DMS53 (cell line): ENCODE results near the gene RNF186.
A peak's percentile ranks its signal among the peaks of the same experiment; 100 is the strongest.
"Not testable (repeated sequence)": the region's sequence is repeated elsewhere in the genome, so short reads cannot be mapped to it uniquely, and the experiment has no call there.

ENCODE experiments used
- DNase-seq: peaks from one replicate; lab custom pipeline; 2025; lab: John Stamatoyannopoulos, UW

The RNF186 gene, protein sequence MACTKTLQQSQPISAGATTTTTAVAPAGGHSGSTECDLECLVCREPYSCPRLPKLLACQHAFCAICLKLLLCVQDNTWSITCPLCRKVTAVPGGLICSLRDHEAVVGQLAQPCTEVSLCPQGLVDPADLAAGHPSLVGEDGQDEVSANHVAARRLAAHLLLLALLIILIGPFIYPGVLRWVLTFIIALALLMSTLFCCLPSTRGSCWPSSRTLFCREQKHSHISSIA

DNA sequence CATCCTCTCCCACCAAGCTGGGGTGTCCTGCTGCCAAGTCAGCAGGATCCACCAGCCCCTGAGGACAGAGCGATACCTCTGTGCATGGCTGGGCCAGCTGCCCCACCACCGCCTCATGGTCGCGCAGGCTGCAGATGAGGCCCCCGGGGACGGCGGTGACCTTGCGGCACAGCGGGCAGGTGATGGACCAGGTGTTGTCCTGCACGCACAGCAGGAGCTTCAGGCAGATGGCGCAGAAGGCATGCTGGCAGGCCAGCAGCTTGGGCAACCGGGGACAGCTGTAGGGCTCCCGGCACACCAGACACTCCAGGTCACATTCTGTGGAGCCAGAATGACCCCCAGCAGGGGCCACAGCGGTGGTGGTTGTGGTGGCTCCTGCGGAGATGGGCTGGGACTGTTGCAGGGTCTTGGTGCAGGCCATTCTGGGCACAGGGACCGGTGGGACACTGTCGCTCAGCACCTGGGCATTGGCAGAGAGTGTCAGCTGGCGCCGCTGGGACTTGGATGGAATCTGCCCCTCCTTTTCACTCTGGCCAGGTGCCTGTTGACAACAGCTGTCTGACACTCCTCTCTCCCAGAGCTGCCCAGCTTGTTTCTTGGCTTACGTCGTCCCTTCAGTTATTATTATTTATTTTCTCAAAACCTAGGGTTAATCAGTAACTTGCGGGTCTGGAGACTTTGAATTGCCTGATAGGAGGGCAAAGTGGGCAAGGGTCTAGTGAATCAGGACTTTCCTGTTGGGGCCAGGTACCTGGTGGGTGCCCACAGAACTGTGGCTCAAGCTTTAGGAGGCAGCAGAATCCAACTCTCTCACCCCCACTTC lies at the start of gene RNF186:
TSS of gene RNF186 (minus strand) at position 603 of the 823 bp plus-strand sequence. CDS start at position 421, 182 bp downstream.
- peak; percentile 99 for DNase-seq

DNA sequence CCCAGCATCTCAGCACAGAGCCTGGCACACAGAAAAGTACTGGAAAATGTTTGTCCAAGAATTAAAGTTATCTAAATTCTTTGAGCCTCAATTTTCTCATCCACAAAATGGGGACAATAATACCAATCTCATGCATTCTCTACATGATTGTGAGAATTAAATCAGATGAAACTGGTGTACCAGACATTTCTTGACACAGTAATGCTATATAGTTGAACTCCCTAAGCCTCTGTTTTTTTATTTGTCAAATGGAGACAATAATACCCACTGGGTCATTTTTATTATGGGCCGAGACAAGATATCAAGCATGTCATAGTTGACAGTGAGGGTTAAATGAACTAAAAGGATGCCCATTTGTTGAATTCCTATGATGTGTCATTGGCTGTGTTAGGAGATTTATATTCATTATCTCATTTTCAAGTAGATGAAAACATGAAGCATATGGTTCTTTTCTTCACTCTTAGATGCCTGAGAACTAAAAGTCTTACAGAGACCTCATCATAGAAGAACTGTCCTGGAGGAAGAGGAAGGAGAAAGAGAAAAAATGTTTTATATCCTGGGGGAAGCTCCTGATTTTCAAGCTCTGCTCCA lies 49.6 kb upstream of the RNF186 start:
- DNase-seq: no peak

DNA sequence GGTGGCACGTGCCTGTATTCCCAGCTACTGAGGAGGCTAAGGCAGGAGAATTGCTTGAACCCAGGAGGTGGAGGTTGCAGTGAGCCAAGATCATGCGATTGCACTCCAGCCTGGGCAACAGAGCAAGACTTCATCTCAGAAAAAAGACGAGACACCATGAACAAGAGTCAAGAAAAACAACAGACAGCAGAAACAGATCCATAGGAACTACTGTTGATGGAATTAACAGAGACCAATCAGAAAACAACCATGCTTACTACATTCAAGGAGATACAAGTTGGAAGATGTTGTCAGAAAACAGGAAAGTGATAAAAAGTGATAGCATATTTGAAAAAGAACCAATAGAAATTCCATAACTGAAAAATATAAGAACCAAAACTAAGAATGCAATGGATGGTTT lies 47.9 kb upstream of the RNF186 start:
- DNase-seq: no peak

DNA sequence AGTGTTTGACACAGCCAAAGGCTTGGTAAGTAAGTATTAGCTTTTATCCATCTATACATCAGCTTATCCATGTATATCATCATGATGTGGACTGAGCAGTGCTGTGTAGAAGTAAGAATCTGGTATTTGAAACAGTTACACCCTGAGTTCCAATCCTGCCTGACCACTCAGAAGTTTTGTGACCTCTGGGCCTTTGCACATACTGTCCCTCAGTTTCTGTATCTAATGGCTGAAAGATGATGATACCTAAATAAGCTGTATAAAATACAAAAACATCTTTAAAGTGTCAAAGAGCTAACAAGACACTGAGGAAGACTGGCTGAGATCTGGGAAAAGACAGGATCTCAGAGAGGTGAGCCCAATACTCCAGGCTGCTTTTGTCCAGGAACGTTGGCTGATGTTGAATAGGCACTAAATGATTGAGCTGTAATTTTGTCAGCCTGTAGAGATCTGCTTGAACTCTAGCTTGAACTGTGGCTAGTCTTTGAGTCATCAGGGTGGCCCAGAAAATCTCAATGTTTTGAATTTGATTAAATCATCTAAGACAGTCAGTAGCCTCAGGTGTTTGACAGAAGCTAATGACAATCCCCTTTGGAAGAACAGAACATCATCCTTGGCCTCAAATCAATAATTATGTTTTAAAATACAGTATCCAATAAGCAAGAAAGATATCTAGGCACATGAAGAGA lies 46.9 kb upstream of the RNF186 start:
- DNase-seq: no peak

DNA sequence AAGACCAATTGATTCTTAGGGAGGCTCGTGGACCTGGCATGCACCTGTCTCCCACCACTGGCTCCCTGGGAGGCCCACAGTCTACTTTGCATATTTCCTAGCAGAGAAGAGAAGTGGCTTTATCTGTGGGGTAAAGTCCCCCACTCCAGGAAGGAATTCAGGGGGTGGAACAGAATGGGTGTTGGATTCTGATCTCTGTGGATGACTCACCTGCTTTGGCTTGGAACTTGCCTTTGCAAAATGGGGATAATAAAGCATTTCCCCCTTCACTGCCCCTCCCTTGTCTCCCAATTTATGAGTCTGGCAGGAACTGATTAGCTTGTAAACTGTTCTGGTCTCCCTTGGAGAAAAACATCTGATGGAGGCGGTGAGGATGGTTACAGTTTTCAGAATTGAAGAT lies 46.0 kb upstream of the RNF186 start:
- DNase-seq: peak; percentile 71

DNA sequence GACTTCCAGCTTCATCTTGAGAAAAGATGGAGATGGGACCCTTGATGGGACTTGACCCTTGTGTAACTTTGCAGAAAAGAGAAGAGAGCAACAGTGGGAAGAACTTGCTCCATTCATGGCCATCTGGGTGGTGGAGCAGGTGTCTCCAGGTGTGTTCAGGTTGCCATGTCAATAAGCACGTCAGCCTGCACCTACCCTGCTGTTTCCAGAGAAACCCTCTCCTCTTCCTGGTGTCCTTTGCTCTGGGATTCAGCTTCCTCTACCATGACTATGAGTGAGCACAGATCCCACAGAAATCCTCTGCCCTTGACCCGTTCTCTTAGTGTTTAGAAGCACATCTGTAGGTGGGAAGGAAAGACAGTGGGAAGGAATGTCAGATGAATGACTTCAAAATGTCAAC lies 45.3 kb upstream of the RNF186 start:
- peak; percentile 93 for DNase-seq

DNA sequence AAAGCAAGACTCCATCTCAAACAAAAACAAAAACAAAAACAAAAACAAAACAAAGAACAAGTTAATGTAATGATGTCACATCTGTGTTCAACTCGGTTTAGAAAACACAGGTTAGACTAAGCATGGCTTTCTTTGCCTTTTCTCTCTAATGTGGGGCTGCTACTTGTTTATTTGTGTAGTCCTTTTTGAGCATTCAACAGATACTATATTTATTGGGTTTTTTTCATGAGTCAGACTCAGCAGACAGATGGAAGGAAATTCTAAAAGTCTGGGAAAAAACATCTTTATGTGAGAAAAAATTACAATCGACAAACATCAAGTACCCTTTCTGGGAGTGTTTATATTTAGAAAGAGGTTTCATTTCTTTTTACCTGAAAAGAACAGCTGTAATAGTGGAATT lies 44.8 kb upstream of the RNF186 start:
- no peak for DNase-seq

DNA sequence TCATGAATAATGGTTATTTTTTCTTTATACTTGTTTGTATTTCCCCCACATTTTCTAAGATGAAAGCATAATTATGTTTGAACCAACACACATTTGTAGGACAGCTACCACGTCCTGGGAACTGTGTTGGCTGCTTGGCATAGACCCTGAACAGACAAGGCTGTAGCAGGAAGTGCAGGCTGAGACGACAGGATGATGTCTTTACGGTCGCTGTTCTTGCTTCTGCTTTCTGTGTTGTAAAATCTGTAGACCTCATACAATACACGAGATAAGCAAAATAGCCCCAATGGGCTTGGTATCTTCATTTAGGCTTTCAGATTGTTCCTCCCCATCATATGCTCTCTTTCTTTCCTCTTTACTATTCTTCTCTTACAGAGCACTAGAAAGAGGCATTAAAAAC lies 43.8 kb upstream of the RNF186 start:
- DNase-seq: no peak

DNA sequence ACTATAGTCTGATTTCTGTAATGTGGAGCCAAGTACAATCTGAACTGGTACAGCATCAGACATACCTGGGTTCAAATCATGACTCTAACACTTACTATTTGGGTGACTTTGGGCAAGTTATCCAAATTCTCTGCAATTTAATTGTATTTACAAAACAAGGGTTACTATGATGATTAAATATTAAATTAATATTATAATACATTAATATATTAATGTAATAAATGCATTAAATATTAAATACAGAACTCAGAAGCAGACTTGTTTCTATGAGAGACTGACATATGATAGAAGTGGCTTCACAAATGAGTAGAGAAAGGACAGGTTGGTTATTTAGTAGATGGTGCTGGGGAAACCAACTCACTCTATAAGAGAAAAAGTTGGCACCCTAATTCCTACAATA lies 39.8 kb upstream of the RNF186 start:
- DNase-seq: no peak

DNA sequence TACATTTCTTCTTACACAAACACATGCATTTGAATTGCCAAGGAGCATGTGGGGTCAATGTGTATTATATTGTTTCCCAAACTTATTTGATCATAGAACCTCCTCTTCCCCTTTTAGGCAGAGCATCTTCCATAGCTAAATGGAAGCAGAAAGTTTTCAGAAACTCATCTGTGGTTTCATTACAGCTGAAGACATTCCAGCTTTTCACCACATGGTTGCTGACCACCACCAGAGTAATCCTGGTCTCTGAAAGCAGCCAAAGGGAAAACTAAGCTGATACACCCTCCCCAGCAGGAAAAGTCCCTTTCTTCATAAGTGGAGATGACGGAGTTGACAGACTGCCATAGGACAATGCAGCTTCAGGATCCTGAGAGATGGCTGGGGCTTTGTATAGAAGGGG lies 37.0 kb upstream of the RNF186 start:
- DNase-seq: no peak

DNA sequence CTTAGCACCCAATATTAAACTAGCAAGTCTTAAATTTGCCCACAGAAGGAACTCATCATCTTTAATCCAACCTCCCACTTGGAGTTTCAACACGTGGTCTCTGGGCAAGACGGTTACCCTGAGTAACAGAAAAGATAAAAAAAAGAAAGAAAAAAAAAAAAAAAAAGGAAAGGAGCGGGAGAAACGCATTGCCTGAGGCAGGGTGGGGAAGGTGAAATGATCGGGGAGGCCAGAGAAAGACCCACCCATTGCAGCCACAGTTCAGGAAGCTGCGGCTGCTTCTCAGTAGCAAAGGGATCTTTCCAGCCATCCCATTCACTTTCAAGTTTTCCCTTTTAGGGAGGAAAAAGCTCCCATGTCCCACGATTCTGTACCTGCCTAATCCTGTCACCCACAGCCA lies 35.1 kb upstream of the RNF186 start:
- no peak for DNase-seq

DNA sequence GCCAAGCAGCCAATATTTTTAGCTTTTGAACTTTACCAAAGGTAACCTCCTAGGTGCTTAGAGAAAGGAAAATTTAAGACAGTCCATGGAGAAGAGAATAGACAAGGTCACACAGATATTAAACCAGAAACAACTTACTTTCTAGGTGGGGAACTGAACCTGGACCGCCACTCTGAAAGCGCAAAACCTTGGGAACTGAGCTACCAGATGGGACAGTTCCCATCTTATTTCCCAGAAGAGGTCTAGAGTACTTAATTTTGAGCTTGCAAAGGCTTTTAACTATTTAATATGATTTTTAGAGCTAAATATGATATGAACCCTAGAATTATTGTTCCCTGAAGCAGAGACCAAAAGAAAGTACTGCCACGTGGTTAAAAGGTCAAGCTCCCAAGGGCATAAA lies 34.2 kb upstream of the RNF186 start:
- DNase-seq: not testable (repeated sequence)

DNA sequence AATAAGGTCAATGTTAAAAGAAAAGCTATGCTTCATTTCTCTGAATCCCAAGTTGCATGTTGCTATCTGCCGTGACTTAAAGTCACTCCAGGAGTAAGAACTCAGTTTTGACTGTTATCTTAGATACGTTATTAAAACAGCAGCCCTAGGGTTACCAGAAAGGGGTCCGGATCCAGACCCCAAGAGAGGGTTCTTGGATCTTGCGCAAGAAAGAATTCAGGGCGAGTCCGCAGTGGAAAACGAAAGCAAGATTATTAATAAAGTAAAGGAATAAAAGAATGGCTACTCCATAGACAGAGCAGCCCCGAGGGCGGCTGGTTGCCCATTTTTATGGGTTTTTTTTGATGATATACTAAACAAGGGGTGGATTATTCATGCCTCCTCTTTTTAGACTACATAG lies 32.3 kb upstream of the RNF186 start:
- not testable (repeated sequence) for DNase-seq

DNA sequence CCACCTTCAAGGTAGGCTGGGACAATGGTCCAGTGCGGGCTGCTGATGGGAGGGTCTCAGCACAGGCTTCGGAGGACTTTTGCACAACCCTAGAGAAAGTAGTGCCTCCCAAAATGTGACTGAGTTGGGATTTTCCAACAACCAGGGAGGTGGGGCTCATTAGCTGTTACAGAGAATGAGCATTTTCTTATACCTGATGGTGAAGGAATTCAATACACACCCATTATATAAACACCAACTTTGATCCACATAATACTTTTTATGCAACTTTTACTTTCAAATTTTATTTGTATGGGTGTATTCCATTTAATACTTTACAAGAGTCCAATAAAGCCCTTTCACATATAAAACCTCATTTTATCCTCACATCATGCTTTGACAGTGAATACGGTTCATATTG lies 31.3 kb upstream of the RNF186 start:
- no peak for DNase-seq

DNA sequence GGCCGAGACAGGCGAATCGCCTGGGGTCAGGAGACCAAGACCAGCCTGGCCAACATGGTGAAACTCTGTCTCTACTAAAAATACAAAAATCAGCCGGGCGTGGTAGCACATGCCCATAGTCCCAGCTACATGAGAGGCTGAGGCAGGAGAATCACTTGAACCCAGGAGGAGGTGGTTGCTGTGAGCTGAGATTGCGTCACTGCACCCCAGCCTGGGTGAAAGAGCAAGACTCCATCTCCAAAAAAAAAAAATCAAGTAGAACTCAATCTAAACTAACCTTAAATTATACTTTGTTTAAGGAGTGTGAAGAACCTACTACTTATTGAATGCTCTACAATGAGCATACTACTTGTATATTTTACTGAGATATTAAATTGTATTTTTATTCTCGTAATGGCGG lies 30.5 kb upstream of the RNF186 start:
- DNase-seq: no peak

DNA sequence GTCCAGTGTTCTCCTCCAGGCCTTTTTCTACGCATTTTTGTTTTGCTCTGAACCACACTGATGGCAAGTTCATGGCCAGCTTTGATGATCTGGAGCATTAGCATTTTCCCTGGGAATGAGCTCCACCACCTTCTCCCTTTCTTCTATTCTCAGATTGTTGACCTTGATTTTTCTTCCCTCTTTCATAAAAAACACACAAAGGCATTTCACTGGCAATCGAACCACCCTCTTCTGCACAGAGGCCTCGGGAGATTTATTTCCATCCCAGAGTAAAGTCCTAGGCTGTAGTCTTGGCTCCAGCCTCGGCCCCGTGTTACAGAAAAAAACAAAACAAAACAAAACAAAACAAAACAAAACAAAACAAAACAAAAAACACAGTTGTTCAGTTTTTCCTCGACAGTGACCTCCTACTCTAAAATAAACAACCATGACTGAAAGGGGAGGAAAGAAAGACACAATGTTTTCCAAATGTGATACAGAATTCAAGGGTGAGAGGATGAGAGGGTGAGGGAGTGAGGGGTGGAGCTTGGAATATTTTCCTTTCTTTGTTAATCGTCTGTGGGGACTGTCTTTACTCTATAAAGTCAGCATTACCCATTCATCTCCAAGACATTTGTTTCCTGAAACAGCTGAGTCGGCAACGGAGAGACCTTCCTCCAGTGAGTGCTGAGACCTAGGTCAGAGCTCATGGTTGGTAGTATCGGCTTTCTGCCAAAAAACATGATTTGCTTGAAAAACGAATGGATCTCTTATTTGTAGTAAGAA lies 29.8 kb upstream of the RNF186 start:
- no peak for DNase-seq

DNA sequence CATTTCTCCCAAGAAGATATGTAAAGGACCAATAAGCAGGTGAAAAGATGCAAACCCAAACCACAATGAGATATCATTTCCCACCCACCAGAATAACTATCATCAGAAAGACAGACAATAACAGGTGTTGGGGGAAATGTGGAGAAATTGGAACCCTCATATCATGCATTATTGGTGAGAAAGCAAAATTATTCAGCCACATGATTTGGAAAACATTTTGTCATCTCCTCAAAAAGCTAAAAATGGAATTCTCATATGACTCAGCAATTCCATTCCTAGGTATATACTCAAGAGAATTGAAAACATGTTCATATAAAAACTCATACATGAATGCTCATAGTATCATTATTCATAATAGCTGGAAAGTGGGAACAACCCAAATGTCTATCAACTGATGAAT lies 25.1 kb upstream of the RNF186 start:
- no peak for DNase-seq

DNA sequence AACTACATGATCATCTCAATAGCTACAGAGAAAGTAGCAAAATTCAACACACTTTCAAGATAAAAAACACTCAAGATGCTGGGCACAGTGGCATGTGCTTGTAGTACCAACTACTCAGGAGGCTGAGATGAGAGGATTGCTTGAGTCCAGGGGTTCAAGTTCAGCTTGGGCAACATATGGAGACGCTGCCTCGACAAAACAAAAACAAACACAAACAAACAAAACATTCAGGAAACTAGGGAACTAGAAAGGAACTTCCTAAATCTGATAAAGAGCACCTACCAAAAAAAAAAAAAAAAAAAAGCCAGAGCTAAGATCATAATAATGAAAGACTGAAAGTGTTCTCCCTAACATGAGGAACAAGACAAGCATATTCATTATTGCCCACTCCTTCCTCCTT lies 22.8 kb upstream of the RNF186 start:
- DNase-seq: no peak

DNA sequence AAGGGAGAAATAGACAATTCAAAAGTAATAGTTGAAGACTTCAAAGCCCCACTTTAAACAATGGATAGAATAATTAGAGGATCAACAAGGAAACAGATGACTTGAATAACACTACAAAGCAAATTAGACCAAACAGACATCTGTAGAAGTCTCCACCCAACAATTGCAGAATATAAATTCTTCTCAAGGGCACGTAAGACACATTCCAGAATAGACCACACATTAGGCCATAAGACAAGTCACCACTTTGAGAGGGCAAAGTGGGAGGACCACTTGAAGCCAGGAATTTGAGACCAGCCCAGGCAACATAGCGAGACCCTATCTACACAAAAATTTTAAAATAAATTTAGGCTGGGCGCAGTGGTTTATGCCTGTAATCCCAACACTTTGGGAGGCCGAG lies 20.5 kb upstream of the RNF186 start:
- DNase-seq: no peak

DNA sequence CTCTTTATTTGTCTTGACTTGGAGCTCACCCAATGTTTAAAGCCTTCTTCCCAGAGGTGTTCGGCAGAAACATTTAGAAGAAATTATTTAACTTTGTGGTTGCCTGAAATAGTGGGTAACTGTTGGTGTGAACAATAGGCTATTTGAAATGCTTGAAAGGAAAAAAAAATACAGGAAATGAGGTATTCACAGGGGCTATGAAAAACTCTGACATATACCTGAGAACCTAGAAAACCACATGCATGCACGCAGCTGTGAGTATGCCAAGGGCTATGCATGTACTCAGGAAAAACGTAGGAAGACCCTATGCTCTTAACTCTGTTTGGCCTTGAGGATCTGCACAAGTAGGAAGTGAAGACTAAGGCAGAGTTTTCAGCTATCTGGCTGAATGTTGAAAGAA lies 16.4 kb upstream of the RNF186 start:
- no peak for DNase-seq

DNA sequence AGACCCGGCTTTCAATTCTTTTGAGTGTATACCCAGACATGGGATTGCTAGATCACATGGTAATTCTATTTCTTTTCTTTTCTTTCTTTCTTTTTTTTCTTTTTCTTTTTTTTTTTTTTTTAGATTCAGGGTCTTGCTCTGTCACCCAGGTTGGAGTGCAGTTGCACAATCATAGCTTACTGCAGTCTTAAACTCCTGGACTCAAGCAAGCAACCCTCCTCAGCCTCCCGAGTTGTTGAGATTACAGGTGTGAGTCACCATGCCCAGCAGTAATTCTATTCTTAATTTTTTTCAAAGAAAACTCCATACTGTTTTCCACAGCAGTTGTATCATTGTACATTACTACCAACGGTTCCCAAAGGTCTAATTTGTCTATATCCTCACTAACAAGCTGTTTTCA lies 13.5 kb upstream of the RNF186 start:
- no peak for DNase-seq

DNA sequence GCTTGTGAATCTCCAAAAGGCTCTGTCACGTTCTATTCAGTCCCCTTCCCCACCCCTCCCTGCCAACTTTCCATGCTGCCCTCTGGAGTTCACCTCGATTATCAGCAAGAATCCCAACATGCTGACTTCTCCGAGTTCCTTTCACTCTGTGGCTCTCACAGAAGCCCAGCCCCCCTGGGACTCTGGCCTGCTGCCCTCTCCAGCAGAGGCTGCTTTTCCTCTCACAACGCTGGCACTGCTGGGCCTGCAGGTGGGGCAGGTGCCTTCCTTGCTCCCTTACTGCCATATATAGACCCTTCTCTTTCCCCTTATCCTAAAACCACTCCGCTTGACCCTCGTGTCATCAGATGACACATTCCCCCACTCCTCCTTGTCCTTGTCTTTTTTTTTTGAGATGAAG lies 10.2 kb upstream of the RNF186 start:
- no peak for DNase-seq
